KMS-11 (cell line): ENCODE measurements around the gene ANKRD55.

Experiments
- H2AFZ ChIP-seq: fragments of 200-600 bp; sonication (generic); 2 replicates; pipeline ENCODE4 v1.6.1; 2016; ENCODE audit warnings: antibody characterized with exemption, mixed run types, low read depth
- H3K27ac ChIP-seq: fragments of 200-600 bp; sonication (generic); 2 replicates; pipeline ENCODE4 v1.6.1; 2016; ENCODE audit warnings: mild to moderate bottlenecking, mixed run types
- H3K27me3 ChIP-seq: fragments of 200-600 bp; sonication (generic); 2 replicates; pipeline ENCODE4 v1.6.1; 2017; ENCODE audit warnings: mild to moderate bottlenecking, low read depth, mixed run types, moderate library complexity; ENCODE audit not compliant: insufficient read depth
- H3K36me3 ChIP-seq: fragments of 200-600 bp; sonication (generic); 2 replicates; pipeline ENCODE4 v1.6.1; 2017; ENCODE audit warnings: mild to moderate bottlenecking, mixed run types; ENCODE audit not compliant: insufficient read depth
- H3K4me1 ChIP-seq: fragments of 200-600 bp; sonication (generic); 2 replicates; pipeline ENCODE4 v1.6.1; 2016; ENCODE audit warnings: mild to moderate bottlenecking, low read depth, mixed run types; ENCODE audit not compliant: poor library complexity, severe bottlenecking
- H3K4me2 ChIP-seq: fragments of 200-600 bp; sonication (generic); 2 replicates; pipeline ENCODE4 v1.7.0; 2016; ENCODE audit warnings: mild to moderate bottlenecking, mixed run types
- H3K4me3 ChIP-seq: fragments of 200-600 bp; sonication (generic); IDR thresholded peaks from 2 replicates; pipeline ENCODE4 v1.6.1; 2017; ENCODE audit warnings: low read depth, low read length, mixed read lengths; ENCODE audit not compliant: insufficient read depth
- H3K79me2 ChIP-seq: fragments of 200-600 bp; sonication (generic); 2 replicates; pipeline ENCODE4 v1.6.1; 2016; ENCODE audit warnings: low read depth, mixed run types; ENCODE audit not compliant: insufficient read depth
- H3K9ac ChIP-seq: fragments of 200-600 bp; sonication (generic); 2 replicates; pipeline ENCODE4 v1.6.1; 2016; ENCODE audit warnings: mild to moderate bottlenecking, mixed run types
- H4K20me1 ChIP-seq: fragments of 200-600 bp; sonication (generic); 2 replicates; pipeline ENCODE4 v1.6.1; 2016; ENCODE audit warnings: mild to moderate bottlenecking, mixed run types; ENCODE audit not compliant: insufficient read depth
- CTCF ChIP-seq: fragments of 200-600 bp; sonication (generic); conservative IDR thresholded peaks from 2 replicates; pipeline ENCODE4 v1.6.1; 2017; ENCODE audit warnings: low read depth, mild to moderate bottlenecking, antibody characterized with exemption, low read length, moderate library complexity, mixed read lengths

Gene ANKRD55

GRCh38 chr5:56178823-56179222, 54.3 kb downstream of the ANKRD55 start:
- no peak overlapping the region for H3K4me2 ChIP-seq

GRCh38 chr5:56176871-56177533, 56.1 kb downstream of the ANKRD55 start:
- Histone ChIP-seq H3K27ac (no peak overlapping the region), H3K36me3 (no peaks in the 10 kb centered on the region), H3K4me2 (peak overlapping the region; percentile 33; the same call in 1 of the 2 replicates), H3K27me3 (no peaks in the 10 kb centered on the region), H3K9ac (no peak overlapping the region), H4K20me1 (no peaks in the 10 kb centered on the region), H3K4me1 (peaks cover 59% of the 10 kb centered on the region), H3K79me2 (no peaks in the 10 kb centered on the region), H3K4me3 (no peak overlapping the region), H2AFZ (peak overlapping the region; percentile 4; the same call in 1 of the 2 replicates)
- no peak for TF ChIP-seq CTCF

More at GRCh38 chr5:56178823-56179222, 54.3 kb downstream of the ANKRD55 start:
- Histone ChIP-seq H4K20me1 (no peaks in the 10 kb centered on the region), H3K4me3 (no peak overlapping the region), H3K79me2 (no peaks in the 10 kb centered on the region), H2AFZ (no peak overlapping the region), H3K27ac (no peak overlapping the region), H3K9ac (no peak overlapping the region), H3K4me1 (peaks cover 47% of the 10 kb centered on the region), H3K27me3 (no peaks in the 10 kb centered on the region), H3K36me3 (no peaks in the 10 kb centered on the region)
- no peak for TF ChIP-seq CTCF

GRCh38 chr5:56176155-56176798, 56.9 kb downstream of the ANKRD55 start:
- H3K27ac ChIP-seq, result no peak overlapping the region
- H3K79me2 ChIP-seq, result no peaks in the 10 kb centered on the region
- TF ChIP-seq CTCF, result no peak
- no peaks in the 10 kb centered on the region for H3K27me3 ChIP-seq
- H4K20me1 ChIP-seq, result no peaks in the 10 kb centered on the region
- peaks cover 65% of the 10 kb centered on the region for H3K4me1 ChIP-seq
- H3K36me3 ChIP-seq, result no peaks in the 10 kb centered on the region
- peak overlapping the region; percentile 33; the same call in 1 of the 2 replicates for H3K4me2 ChIP-seq
- no peak overlapping the region for H3K9ac ChIP-seq
- H2AFZ ChIP-seq, result no peak overlapping the region; the same call in 1 of the 2 replicates
- H3K4me3 ChIP-seq, result no peak overlapping the region

- H2AFZ ChIP-seq, result peak overlapping the region; percentile 12; the same call in 1 of the 2 replicates
- H3K4me2 ChIP-seq, result peak overlapping the region; percentile 25; the same call in 1 of the 2 replicates
Observed at GRCh38 chr5:56175488-56175887, 57.6 kb downstream of the ANKRD55 start.

More at GRCh38 chr5:56175488-56175887, 57.6 kb downstream of the ANKRD55 start:
- Histone ChIP-seq H3K36me3 (no peaks in the 10 kb centered on the region), H3K4me1 (peaks cover 65% of the 10 kb centered on the region), H3K9ac (no peak overlapping the region), H3K27ac (no peak overlapping the region), H4K20me1 (no peaks in the 10 kb centered on the region), H3K79me2 (no peaks in the 10 kb centered on the region), H3K27me3 (no peaks in the 10 kb centered on the region), H3K4me3 (no peak overlapping the region)
- no peak for TF ChIP-seq CTCF
